ENCODE measurements around the gene RAD51B. TPM values are rescaled to one million over a fixed set of nuclear protein-coding genes. Genes with fewer than 3 reads are reported as not detected.
A peak's percentile ranks its signal among the peaks of the same experiment; 100 is the strongest.

The RAD51B gene
- total and polyA plus RNA-seq, 2 of the 13 experiments (the other 11 are each of a cell fraction or from before 2014, with no cell fraction given): 7.0 to 9.5 TPM

- TF ChIP-seq, protein P1, sequence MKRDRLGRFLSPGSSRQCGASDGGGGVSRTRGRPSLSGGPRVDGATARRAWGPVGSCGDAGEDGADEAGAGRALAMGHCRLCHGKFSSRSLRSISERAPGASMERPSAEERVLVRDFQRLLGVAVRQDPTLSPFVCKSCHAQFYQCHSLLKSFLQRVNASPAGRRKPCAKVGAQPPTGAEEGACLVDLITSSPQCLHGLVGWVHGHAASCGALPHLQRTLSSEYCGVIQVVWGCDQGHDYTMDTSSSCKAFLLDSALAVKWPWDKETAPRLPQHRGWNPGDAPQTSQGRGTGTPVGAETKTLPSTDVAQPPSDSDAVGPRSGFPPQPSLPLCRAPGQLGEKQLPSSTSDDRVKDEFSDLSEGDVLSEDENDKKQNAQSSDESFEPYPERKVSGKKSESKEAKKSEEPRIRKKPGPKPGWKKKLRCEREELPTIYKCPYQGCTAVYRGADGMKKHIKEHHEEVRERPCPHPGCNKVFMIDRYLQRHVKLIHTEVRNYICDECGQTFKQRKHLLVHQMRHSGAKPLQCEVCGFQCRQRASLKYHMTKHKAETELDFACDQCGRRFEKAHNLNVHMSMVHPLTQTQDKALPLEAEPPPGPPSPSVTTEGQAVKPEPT (CRISPR knock-in tag; IDR thresholded peaks at IDR 0.05; ENCODE audit: low read depth): no peak
- TF ChIP-seq NR2F2 (IDR thresholded peaks at IDR 0.05; ENCODE audit: borderline replicate concordance, low read depth) (peak; percentile 56; the same call in 1 of the 2 replicates), ZHX2 (IDR thresholded peaks at IDR 0.05; ENCODE audit: low read depth) (no peak), ZHX2 (CRISPR knock-in tag; IDR thresholded peaks at IDR 0.05; ENCODE audit: borderline replicate concordance) (no peak), ZNF234 (CRISPR knock-in tag; conservative IDR thresholded peaks at IDR 0.05) (no peak), GATAD2A (CRISPR knock-in tag; IDR thresholded peaks at IDR 0.05) (peak; percentile 77), HNF1A (IDR thresholded peaks at IDR 0.05; ENCODE audit: low read depth) (0 out of 2 replicates have a peak, but pooled peaks have one; percentile 27), HNF1A (CRISPR knock-in tag; IDR thresholded peaks at IDR 0.05; ENCODE audit: borderline replicate concordance) (peak; percentile 45; the same call in 1 of the 2 replicates), ZFP36 (IDR thresholded peaks at IDR 0.05; ENCODE audit: borderline replicate concordance, low read depth, low read length, partially characterized antibody) (no peak), ZBTB33 (CRISPR knock-in tag; IDR thresholded peaks at IDR 0.05) (peak; percentile 73; the same call in 1 of the 2 replicates), ARNT2 (CRISPR knock-in tag; IDR thresholded peaks at IDR 0.05; ENCODE audit: low read depth) (no peak), TOPORS (CRISPR knock-in tag; IDR thresholded peaks at IDR 0.05) (no peak)
- TF ChIP-seq, protein P2, sequence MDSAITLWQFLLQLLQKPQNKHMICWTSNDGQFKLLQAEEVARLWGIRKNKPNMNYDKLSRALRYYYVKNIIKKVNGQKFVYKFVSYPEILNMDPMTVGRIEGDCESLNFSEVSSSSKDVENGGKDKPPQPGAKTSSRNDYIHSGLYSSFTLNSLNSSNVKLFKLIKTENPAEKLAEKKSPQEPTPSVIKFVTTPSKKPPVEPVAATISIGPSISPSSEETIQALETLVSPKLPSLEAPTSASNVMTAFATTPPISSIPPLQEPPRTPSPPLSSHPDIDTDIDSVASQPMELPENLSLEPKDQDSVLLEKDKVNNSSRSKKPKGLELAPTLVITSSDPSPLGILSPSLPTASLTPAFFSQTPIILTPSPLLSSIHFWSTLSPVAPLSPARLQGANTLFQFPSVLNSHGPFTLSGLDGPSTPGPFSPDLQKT (CRISPR knock-in tag; IDR thresholded peaks at IDR 0.05; ENCODE audit: borderline replicate concordance): no peak
Measured at GRCh38 chr14:68728342-68729106, 908.9 kb downstream of the RAD51B start (continued).

All from HepG2 (cell line).